Activated CD8-positive, alpha-beta memory T cell treated with anti-CD3 and anti-CD28 coated beads, Interleukin-2, amount 50 U/mL, for 4 hours (primary cell): ENCODE measurements around the gene KSR1.
"Not testable (repeated sequence)": the region's sequence is repeated elsewhere in the genome, so short reads cannot be mapped to it uniquely, and the experiment has no call there.

Experiments
- DNase-seq: peaks from one replicate; pipeline ENCODE4 v3.0.0-alpha.2; 2020

Gene KSR1

GRCh38 chr17:27427166-27427862, 28.9 kb upstream of the KSR1 start:
- DNase-seq, result not testable (repeated sequence)

GRCh38 chr17:27428781-27429505, 27.3 kb upstream of the KSR1 start:
- DNase-seq, result no peak

- no peak for DNase-seq
Measured at GRCh38 chr17:27429666-27430382, 26.4 kb upstream of the KSR1 start.

- no peak for DNase-seq
Measured at GRCh38 chr17:27430383-27430840, 25.8 kb upstream of the KSR1 start.

GRCh38 chr17:27430882-27431491, 25.3 kb upstream of the KSR1 start:
- DNase-seq, result no peak

- DNase-seq, result no peak
Measured at GRCh38 chr17:27433521-27433920, 22.7 kb upstream of the KSR1 start.

GRCh38 chr17:27435431-27436070, 20.7 kb upstream of the KSR1 start:
- DNase-seq, result not testable (repeated sequence)

GRCh38 chr17:27438348-27438998, 17.8 kb upstream of the KSR1 start:
- no peak for DNase-seq

GRCh38 chr17:27439342-27439741, 16.9 kb upstream of the KSR1 start:
- DNase-seq, result no peak

- no peak for DNase-seq
Measured at GRCh38 chr17:27442702-27443101, 13.5 kb upstream of the KSR1 start.

- DNase-seq, result no peak
Measured at GRCh38 chr17:27443491-27443890, 12.8 kb upstream of the KSR1 start.

- no peak for DNase-seq
Measured at GRCh38 chr17:27445971-27446370, 10.3 kb upstream of the KSR1 start.

- no peak for DNase-seq
Measured at GRCh38 chr17:27446569-27447301, 9.5 kb upstream of the KSR1 start.

GRCh38 chr17:27448534-27448933, 7.7 kb upstream of the KSR1 start:
- DNase-seq, result not testable (repeated sequence)

GRCh38 chr17:27449541-27449940, 6.7 kb upstream of the KSR1 start:
- no peak for DNase-seq

GRCh38 chr17:27449988-27450387, 6.3 kb upstream of the KSR1 start:
- no peak for DNase-seq

- no peak for DNase-seq
Measured at GRCh38 chr17:27450416-27450815, 5.8 kb upstream of the KSR1 start.

GRCh38 chr17:27451906-27452305, 4.3 kb upstream of the KSR1 start:
- no peak for DNase-seq

- DNase-seq, result no peak
Measured at GRCh38 chr17:27452828-27453227, 3.4 kb upstream of the KSR1 start.

- no peak for DNase-seq
Measured at GRCh38 chr17:27453471-27453870, 2.8 kb upstream of the KSR1 start.

GRCh38 chr17:27454089-27454488, 2.2 kb upstream of the KSR1 start:
- DNase-seq, result no peak
